Mucosa of descending colon (tissue), 3 donors: ENCODE data around the gene ID3. TPM values are rescaled to one million over a fixed set of nuclear protein-coding genes. Genes with fewer than 3 reads are reported as not detected.

Experiments
- ATAC-seq: fragments of 200-7000 bp; cut with Tn5 transposase; one replicate; pipeline ENCODE4 v1.9.1; 2020; ENCODE audit warnings: mild to moderate bottlenecking, moderate library complexity
- DNase-seq, 3 donors: peaks; one replicate each; pipeline ENCODE4 v3.0.0-alpha.2; 2020
- H3K36me3 ChIP-seq: fragments of 200-600 bp; one replicate; pipeline ENCODE4 v1.8.0; 2021; ENCODE audit warnings: low read depth, mild to moderate bottlenecking
- H3K4me1 ChIP-seq: fragments of 200-600 bp; one replicate; pipeline ENCODE4 v1.8.0; 2021; ENCODE audit warnings: low read depth, mild to moderate bottlenecking
- H3K4me3 ChIP-seq: fragments of 200-600 bp; one replicate; pipeline ENCODE4 v1.8.0; 2021; ENCODE audit warnings: mild to moderate bottlenecking
- H3K9me3 ChIP-seq: fragments of 200-600 bp; one replicate; pipeline ENCODE4 v1.8.0; 2021; ENCODE audit warnings: mild to moderate bottlenecking
- intact Hi-C, 2 donors: fragments of 100-400 bp; cut with DNase I in 1 of 2; cut with micrococcal nuclease in 1 of 2; formaldehyde crosslinking; loops; one replicate each; pipeline versions ENCODE4 v1.11.0 to v1.11.1; 2022; cut with DNase I, micrococcal nuclease
- total RNA-seq, 3 donors: library from RNA; stranded (reverse); fragmentation: NEBNext Ultra II Directional in 2 of 3; extraction: Animal tissue kit (Norgen Biotek cat#: 25700) in 2 of 3; gene quantifications; one replicate each; pipeline versions ENCODE4 v1.2.1 to v1.2.4, GENCODE V29; 2021 to 2023
- TF ChIP-seq, protein P1 (sequence below): fragments of 200-600 bp; IDR thresholded peaks from one replicate; pipeline ENCODE4 v1.8.0; 2022; ENCODE audit warnings: antibody characterized with exemption, mild to moderate bottlenecking
- donor health status: DM: no; HTN: no; CAD: no; lungs with moderate emphysema.
- donor health status: DM: no; HTN: no; CAD: no.
- donor health status: DM: no; HTN: yes; CAD: no.

ID3 gene
- total RNA-seq, 3 donors from 2014 or later = 83.0 to 316 (median 121) TPM

DNA sequence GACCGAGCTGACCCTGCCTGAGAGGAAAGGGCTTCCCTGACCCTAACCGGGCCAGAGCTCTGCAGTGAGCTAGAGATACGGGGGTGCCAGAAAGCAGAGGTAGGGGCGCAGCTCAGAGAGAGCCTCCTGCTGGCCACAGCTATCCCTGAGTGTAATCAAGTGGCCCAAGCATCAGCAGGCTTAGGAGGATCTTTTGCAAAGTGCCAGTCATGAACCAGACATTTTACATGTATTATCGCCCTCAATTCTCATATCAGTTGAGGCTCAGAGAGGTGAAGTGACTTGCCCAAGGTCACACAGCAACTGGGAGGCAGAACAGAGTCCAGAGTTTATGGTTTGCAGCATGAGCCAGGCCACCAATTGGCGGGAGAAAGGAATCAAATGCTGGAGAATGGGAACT, 7.0 kb upstream of the ID3 start:
- ATAC-seq (no peak), DNase-seq (no peak)
- Histone ChIP-seq H3K9me3 (no peaks in the 10 kb centered on the region), H3K4me3 (no peak overlapping the region), H3K4me1 (peaks cover 30% of the 10 kb centered on the region), H3K36me3 (no peaks in the 10 kb centered on the region)
- TF ChIP-seq, protein P1, sequence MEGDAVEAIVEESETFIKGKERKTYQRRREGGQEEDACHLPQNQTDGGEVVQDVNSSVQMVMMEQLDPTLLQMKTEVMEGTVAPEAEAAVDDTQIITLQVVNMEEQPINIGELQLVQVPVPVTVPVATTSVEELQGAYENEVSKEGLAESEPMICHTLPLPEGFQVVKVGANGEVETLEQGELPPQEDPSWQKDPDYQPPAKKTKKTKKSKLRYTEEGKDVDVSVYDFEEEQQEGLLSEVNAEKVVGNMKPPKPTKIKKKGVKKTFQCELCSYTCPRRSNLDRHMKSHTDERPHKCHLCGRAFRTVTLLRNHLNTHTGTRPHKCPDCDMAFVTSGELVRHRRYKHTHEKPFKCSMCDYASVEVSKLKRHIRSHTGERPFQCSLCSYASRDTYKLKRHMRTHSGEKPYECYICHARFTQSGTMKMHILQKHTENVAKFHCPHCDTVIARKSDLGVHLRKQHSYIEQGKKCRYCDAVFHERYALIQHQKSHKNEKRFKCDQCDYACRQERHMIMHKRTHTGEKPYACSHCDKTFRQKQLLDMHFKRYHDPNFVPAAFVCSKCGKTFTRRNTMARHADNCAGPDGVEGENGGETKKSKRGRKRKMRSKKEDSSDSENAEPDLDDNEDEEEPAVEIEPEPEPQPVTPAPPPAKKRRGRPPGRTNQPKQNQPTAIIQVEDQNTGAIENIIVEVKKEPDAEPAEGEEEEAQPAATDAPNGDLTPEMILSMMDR = no peak
- intact Hi-C loops = no loop called here

DNA sequence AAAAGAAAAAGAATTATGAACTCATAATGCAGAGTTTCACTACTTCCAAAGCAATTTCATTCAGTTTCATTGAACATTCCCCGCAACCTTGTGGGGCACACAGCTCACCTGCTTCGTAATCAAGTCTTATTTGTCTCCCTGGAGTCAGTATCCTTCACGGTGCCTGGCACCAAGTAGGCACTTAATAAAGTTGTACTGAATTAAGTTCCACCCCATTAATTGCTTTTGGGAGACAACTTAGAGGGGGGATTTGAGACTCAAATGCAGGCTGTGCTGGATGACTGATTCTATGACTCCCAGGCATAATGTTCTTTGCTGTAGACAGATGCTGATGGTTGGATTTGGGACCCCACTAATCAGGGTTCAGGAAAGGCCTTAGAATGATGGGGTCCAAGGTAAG, 6.5 kb upstream of the ID3 start:
- TF ChIP-seq, protein P1 = no peak
- H3K4me1 ChIP-seq = peaks cover 35% of the 10 kb centered on the region

DNA sequence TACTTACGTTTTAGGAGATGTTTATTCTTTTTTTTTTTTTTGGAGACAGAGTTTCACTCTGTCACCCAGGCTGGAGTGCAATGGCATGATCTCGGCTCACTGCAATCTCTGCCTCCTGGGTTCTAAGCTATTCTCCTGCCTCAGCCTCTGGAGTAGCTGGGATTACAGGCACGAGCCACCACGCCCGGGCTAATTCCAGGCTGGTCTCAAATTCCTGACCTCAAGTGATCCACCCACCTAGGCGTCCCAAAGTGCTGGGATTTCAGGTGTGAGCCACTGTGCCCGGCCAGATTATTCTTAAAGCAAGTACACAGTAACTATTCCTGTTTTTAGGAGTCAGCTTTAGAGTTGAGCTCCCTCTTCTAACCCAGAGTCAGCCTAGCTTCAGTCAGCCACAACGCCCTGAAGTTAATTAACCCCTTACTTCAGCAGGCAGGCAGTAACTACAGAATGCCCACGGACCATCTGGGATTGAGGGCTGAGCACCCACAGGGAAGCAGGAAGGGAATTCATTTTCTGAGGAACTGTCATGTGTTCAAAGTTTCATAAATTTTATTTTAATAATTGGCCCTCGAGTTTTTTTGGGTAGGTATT, 5.3 kb upstream of the ID3 start:
- Histone ChIP-seq H3K4me3 (no peak overlapping the region), H3K9me3 (no peaks in the 10 kb centered on the region), H3K36me3 (no peaks in the 10 kb centered on the region), H3K4me1 (peaks cover 43% of the 10 kb centered on the region)
- intact Hi-C loops = no loop called here
- TF ChIP-seq, protein P1 = no peak
- peak in 2 of 3 donors; percentile 60 to 62 for DNase-seq
- ATAC-seq = no peak

More for the DNA sequence above, 6.5 kb upstream of the ID3 start:
- Histone ChIP-seq H3K4me3 (no peak overlapping the region), H3K9me3 (no peaks in the 10 kb centered on the region), H3K36me3 (no peaks in the 10 kb centered on the region)
- ATAC-seq (no peak), DNase-seq (no peak)
- intact Hi-C loops = no loop called here

DNA sequence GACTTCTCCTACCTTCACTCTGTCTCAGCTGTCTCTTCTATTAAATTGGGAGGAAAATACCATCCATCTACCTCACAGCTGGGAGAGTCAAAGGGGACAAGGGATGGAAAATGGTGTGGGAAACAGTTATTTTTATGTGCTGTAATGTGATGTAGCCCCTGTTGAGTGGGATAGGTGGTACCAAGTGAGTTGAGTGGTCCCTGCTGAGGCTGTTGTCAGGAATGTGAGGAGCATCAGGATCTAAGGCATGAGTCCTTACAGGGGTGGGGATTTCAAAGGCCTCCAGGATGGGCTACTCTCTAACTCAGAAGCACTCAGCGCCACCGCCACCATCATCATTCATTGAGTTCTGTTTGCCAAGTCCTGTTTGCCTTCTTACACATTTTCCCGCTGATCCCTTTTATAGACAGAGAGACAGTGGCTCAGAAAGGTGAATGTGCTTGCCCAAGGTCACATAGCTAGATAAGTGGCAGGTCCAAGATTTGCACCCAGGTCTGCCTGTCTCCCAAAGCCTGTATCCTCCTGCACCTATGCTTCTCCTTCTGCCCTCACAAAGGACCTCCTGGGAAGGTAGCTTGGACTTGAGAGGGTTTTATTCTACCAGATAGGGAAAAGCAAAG, 4.6 kb upstream of the ID3 start:
- Histone ChIP-seq H3K4me3 (no peak overlapping the region), H3K4me1 (peaks cover 43% of the 10 kb centered on the region), H3K9me3 (no peaks in the 10 kb centered on the region), H3K36me3 (no peaks in the 10 kb centered on the region)
- intact Hi-C loops = no loop called here
- no peak for DNase-seq
- ATAC-seq = no peak
- TF ChIP-seq, protein P1 = no peak

DNA sequence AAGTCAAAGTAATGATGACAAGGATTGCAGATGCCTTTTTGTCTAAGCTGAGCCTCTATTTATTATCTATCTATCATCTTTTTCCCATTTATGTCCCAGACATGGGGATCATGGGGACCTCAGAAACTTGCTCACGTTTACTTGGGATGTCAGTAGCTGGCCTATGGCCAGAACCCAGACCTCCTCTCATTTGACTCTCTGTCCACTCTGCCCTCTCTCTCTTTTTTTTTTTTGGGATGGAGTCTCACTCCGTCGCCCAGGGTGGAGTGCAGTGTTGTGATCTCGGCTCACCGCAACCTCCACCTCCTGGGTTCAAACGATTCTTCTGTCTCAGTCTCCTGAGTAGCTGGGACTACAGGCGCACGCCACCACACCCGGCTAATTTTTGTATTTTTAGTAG, 3.7 kb upstream of the ID3 start:
- no peaks in the 10 kb centered on the region for H3K36me3 ChIP-seq
- H3K4me3 ChIP-seq = no peak overlapping the region
- TF ChIP-seq, protein P1 = no peak
- ATAC-seq = no peak
- no peaks in the 10 kb centered on the region for H3K9me3 ChIP-seq
- DNase-seq = no peak
- H3K4me1 ChIP-seq = peaks cover 43% of the 10 kb centered on the region
- intact Hi-C loops = no loop called here
